Measurements from ENCODE around the gene C22orf39.

C22orf39 gene

GRCh38 chr22:19400881-19401280, 46.6 kb downstream of the C22orf39 start:
- DNase-seq (ENCODE audit: low spot score), result no peak

- no peak for DNase-seq (ENCODE audit: low spot score)
Observed at GRCh38 chr22:19398652-19399051, 48.9 kb downstream of the C22orf39 start.

GRCh38 chr22:19398206-19398605, 49.3 kb downstream of the C22orf39 start:
- no peak for DNase-seq (ENCODE audit: low spot score)

GRCh38 chr22:19397734-19398104, 49.8 kb downstream of the C22orf39 start:
- DNase-seq (ENCODE audit: low spot score), result no peak

- no peak for DNase-seq (ENCODE audit: low spot score)
Observed at GRCh38 chr22:19396934-19397733, 50.4 kb downstream of the C22orf39 start.

GRCh38 chr22:19396561-19396933, 51.0 kb downstream of the C22orf39 start:
- DNase-seq (ENCODE audit: low spot score), result no peak

GRCh38 chr22:19395276-19395675, 52.2 kb downstream of the C22orf39 start:
- no peak for DNase-seq (ENCODE audit: low spot score)

GRCh38 chr22:19394274-19395050, 53.0 kb downstream of the C22orf39 start:
- no peak for DNase-seq (ENCODE audit: low spot score)

GRCh38 chr22:19393704-19394103, 53.8 kb downstream of the C22orf39 start:
- DNase-seq (ENCODE audit: low spot score), result no peak

Measured in ecto neural progenitor cell (in vitro differentiated cells).